Adrenal gland (tissue), 12 donors: ENCODE data around the gene FAM181A. TPM values are rescaled to one million over a fixed set of nuclear protein-coding genes. Genes with fewer than 3 reads are reported as not detected.
A peak's percentile ranks its signal among the peaks of the same experiment; 100 is the strongest.

Source experiments
- DNase-seq, 7 donors: peaks; one replicate each; pipeline ENCODE4 v3.0.0-alpha.2; 2019 to 2020
- H3K27ac ChIP-seq, 5 donors: fragments of 200-600 bp; sonication (generic) in 4 of 5; 1 replicate in 3 of 5; 2 replicates in 2 of 5; pipeline versions ENCODE4 v1.5.1 to v1.8.0; 2016 to 2020; ENCODE audit warnings: mild to moderate bottlenecking in 1 of 5
- H3K27me3 ChIP-seq: fragments of 200-600 bp; 2 replicates; pipeline ENCODE4 v1.8.0; 2021
- H3K36me3 ChIP-seq, 2 donors: fragments of 200-600 bp; replicated peaks in 1 of 2; 1 replicate in 1 of 2; 2 replicates in 1 of 2; pipeline versions ENCODE4 v1.5.1 to v1.8.0; 2018 to 2022
- H3K4me1 ChIP-seq, 2 donors: fragments of 200-600 bp; replicated peaks in 1 of 2; 1 replicate in 1 of 2; 2 replicates in 1 of 2; pipeline versions ENCODE4 v1.5.1 to v1.8.0; 2018 to 2021
- H3K4me3 ChIP-seq, 4 donors: fragments of 200-600 bp; sonication (generic) in 3 of 4; one replicate each; pipeline ENCODE4 v1.5.1; 2016 to 2018
- H3K9me3 ChIP-seq, 3 donors: fragments of 200-600 bp; sonication (generic) in 1 of 3; replicated peaks in 1 of 3; 1 replicate in 2 of 3; 2 replicates in 1 of 3; pipeline versions ENCODE4 v1.5.1 to v1.8.0; 2016 to 2021
- POLR2A ChIP-seq, 2 donors: fragments of 450-650 bp; IDR thresholded peaks; one replicate each; pipeline ENCODE4 v1.6.1; 2017; ENCODE audit warnings: antibody characterized with exemption in 2 of 2, mild to moderate bottlenecking in 2 of 2, moderate library complexity in 1 of 2
- WGBS, 4 donors: extraction: QIAGEN DNeasy Blood & Tissue Kit in 2 of 4; methylation state at CpG; one replicate each; pipeline versions ENCODE4 v1.1.5 to v1.1.7; 2013 to 2017; 5-methylcytosine and 5-hydroxymethylcytosine counted together
- intact Hi-C, 2 donors: fragments of 100-400 bp; cut with DNase I; formaldehyde crosslinking; loops; one replicate each; pipeline versions ENCODE4 v1.14.1 to v1.15.0; 2022 to 2023
- polyA plus RNA-seq, 3 donors: library from polyadenylated mRNA; stranded (reverse); fragments of 200-250 nt in 2 of 3; fragments of 350-450 nt in 1 of 3; fragmentation: Illumina TruSeq in 1 of 3; extraction: RNeasy Lipid Tissue Mini Kit (QIAGEN cat#74804) in 1 of 3; gene quantifications; one replicate each; pipeline ENCODE4 v1.2.3, GENCODE V29; 2013 to 2014
- total RNA-seq, 9 donors: library from RNA; depleted of rRNA in 4 of 9; stranded (reverse); fragments of >200 nt in 4 of 9; fragments of 120-200 nt in 1 of 9; fragmentation: NEBNext Ultra II Directional in 1 of 9; extraction: Animal tissue kit (Norgen Biotek cat#: 25700) in 1 of 9; gene quantifications; one replicate each; pipeline versions ENCODE4 v1.1.0 to v1.2.4, GENCODE V29; 2013 to 2023
- TF ChIP-seq, protein P1 (sequence below), 6 experiments: fragments of 450-650 bp in 4 of 6; fragments of 200-600 bp in 2 of 6; sonication (generic) in 1 of 6; IDR thresholded peaks; 1 replicate in 5 of 6; 2 replicates in 1 of 6; pipeline versions ENCODE4 v1.5.1 to v1.8.0; 2016 to 2021; ENCODE audit warnings: antibody characterized with exemption in 6 of 6, mild to moderate bottlenecking in 2 of 6, moderate library complexity in 1 of 6
- donor health status: healthy with polysubstance abuse.
- donor health status: Bipolar disorder and iron deficiency.
- donor health status: DM: yes; HTN: yes; CAD: no.
- donor health status: DM: no; HTN: no; CAD: no.
- donor health status: DM: no; HTN: no; CAD: no.
- donor health status: DM: yes; HTN: yes; CAD: no.

The FAM181A gene
- total and polyA plus RNA-seq, 12 donors: not detected

DNA sequence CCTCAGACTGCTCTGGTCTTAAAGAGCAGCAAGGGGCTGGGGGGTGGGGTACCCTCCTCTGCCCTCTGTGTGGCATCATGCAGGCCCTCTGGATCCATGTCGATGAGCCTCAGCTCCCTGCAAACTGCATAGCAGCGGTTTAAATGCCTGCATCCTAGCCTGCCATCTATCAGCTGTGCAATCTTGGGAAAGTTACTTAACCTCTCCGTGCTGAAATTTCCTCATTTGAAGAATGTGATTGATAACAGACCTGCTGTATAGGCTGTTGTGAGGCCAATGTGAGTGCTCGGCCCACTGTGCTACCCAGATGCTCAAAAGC, 3.8 kb downstream of the FAM181A start:
- H3K4me3 ChIP-seq: no peak overlapping the region
- WGBS, 4 donors: 64 to 83% (median 76%) methylated on average over 2 to 4 of the region's 4 CpGs
- H3K27ac ChIP-seq: no peak overlapping the region
- no peak for DNase-seq
- TF ChIP-seq POLR2A (IDR thresholded peaks at IDR 0.05): no peak
- TF ChIP-seq, protein P1, sequence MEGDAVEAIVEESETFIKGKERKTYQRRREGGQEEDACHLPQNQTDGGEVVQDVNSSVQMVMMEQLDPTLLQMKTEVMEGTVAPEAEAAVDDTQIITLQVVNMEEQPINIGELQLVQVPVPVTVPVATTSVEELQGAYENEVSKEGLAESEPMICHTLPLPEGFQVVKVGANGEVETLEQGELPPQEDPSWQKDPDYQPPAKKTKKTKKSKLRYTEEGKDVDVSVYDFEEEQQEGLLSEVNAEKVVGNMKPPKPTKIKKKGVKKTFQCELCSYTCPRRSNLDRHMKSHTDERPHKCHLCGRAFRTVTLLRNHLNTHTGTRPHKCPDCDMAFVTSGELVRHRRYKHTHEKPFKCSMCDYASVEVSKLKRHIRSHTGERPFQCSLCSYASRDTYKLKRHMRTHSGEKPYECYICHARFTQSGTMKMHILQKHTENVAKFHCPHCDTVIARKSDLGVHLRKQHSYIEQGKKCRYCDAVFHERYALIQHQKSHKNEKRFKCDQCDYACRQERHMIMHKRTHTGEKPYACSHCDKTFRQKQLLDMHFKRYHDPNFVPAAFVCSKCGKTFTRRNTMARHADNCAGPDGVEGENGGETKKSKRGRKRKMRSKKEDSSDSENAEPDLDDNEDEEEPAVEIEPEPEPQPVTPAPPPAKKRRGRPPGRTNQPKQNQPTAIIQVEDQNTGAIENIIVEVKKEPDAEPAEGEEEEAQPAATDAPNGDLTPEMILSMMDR (IDR thresholded peaks at IDR 0.05): no peak
- no peaks in the 10 kb centered on the region for H3K9me3 ChIP-seq
- H3K4me1 ChIP-seq: no peaks in the 10 kb centered on the region
- intact Hi-C loops: loop anchor here in 1 of 2 donors (10.0 kb wide), 1 partner anchor 254 kb away; no protein-coding TSS in a partner anchor
- H3K27me3 ChIP-seq: no peaks in the 10 kb centered on the region
- H3K36me3 ChIP-seq: no peaks in the 10 kb centered on the region

DNA sequence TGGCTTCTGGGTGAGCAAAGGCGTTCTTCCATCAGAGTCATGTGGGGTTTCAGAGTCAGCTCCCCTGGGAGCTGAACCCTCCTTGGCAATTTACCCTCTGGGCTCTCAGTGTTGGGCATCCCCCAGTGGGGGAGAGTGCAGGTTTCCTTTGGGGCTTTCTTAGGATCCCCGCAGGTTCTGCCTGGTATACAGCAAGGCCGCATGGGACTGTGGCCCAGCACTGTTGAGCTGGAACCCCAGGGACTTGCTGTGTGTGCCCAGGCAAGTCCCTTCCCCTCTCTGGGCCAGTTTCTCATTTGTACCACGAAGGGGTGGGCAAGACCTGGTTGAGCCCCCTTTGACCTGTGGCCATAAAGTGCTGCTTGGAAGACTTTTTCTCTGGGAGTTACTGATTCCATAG, 5.5 kb downstream of the FAM181A start:
- no peak for DNase-seq
- Histone ChIP-seq H3K9me3 (no peaks in the 10 kb centered on the region), H3K27ac (no peak overlapping the region), H3K36me3 (no peaks in the 10 kb centered on the region), H3K27me3 (peaks cover 4% of the 10 kb centered on the region), H3K4me3 (no peak overlapping the region), H3K4me1 (no peaks in the 10 kb centered on the region)
- intact Hi-C loops: loop anchor here in 1 of 2 donors (10.0 kb wide), 1 partner anchor 252 kb away; no protein-coding TSS in a partner anchor
- 86 to 92% (median 89%) methylated on average over 4 of the region's 4 CpGs for WGBS, 4 donors
- TF ChIP-seq POLR2A (IDR thresholded peaks at IDR 0.05): no peak

DNA sequence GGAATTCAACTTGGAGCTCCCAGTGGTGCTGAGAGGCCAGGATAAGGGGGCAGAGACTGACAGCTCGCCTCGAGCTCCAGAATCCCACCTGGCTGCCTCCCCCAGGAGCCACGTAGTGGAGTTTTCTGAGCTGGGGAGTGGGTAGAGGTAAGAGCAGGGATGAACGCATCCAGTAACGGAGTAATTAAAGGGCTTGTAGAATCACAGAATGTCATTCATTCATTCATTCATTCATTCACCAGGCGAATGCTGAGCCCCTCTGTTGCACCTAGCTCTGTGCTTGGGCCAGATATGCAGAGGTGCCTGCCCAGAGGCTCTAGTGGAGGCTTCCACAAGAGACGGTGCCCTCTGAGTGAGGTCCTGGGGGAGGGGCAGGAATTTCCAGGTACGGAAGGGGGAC, 8.1 kb downstream of the FAM181A start:
- 66 to 73% (median 68%) methylated on average over 8 of the region's 8 CpGs for WGBS, 4 donors
- H3K9me3 ChIP-seq: no peaks in the 10 kb centered on the region
- peaks cover 0 to 11% of the 10 kb centered on the region in 2 donors for H3K4me1 ChIP-seq
- no peaks in the 10 kb centered on the region for H3K36me3 ChIP-seq
- H3K27me3 ChIP-seq: peaks cover 17% of the 10 kb centered on the region
- TF ChIP-seq, protein P1 (IDR thresholded peaks at IDR 0.05): no peak
- TF ChIP-seq POLR2A (IDR thresholded peaks at IDR 0.05): no peak
- intact Hi-C loops: loop anchor here in 1 of 2 donors (10.0 kb wide), 1 partner anchor 250 kb away; no protein-coding TSS in a partner anchor
- DNase-seq: no peak
- H3K27ac ChIP-seq: no peak overlapping the region
- no peak overlapping the region for H3K4me3 ChIP-seq

DNA sequence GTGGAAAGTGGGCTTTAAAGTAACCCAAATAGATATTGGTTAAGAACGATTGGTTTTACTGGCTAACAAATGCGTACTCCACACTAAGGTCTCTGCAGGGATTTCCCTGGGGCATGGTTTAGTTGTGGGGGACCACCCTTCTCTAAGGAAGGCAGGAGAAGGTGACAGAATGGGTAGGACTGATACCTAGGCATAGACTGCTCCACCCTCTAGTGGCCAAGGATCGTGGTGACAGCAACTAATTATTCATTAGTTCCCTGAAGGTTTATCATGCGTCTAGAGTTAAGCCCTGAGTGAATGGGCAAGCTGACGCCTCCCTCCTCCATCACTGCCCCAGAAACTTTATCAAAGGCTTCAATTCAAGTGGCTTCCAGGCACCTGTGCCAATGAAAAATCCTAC, 9.1 kb downstream of the FAM181A start:
- H3K4me1 ChIP-seq: peaks cover 0 to 11% of the 10 kb centered on the region in 2 donors
- no peaks in the 10 kb centered on the region for H3K36me3 ChIP-seq
- WGBS, 4 donors: 32 to 43% (median 39%) methylated on average over 5 of the region's 5 CpGs
- no peak for DNase-seq
- no peak for TF ChIP-seq POLR2A (IDR thresholded peaks at IDR 0.05)
- TF ChIP-seq, protein P1 (IDR thresholded peaks at IDR 0.05): peak in 4 of 6 experiments; percentile 10 to 30 (median 21)
- intact Hi-C loops: loop anchor here in 1 of 2 donors (10.0 kb wide), 1 partner anchor 249 kb away; no protein-coding TSS in a partner anchor
- H3K27ac ChIP-seq: no peak overlapping the region
- H3K27me3 ChIP-seq: peaks cover 17% of the 10 kb centered on the region
- no peaks in the 10 kb centered on the region for H3K9me3 ChIP-seq
- no peak overlapping the region for H3K4me3 ChIP-seq

DNA sequence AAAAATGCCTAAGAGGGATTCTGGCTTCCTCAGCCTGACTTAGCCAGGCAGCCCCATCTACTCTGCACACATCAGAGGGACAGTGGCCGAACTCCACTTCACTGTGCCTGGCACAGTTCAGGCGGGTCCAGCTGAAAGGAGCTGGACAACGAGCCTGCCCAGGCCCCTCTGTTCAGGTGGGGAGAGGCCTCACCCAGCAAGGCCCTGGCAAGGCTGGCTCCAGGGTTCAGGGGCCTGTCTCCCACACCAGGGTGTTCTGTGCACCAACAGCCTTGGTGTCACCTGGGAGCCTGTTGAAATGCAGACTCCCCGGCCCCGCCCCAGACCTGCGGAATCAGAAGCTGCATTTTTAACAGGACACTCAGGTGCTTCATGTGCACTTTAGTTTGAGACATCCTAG, 9.8 kb downstream of the FAM181A start:
- Histone ChIP-seq H3K27ac (no peak overlapping the region), H3K36me3 (no peaks in the 10 kb centered on the region), H3K9me3 (no peaks in the 10 kb centered on the region), H3K4me3 (no peak overlapping the region), H3K27me3 (peaks cover 17% of the 10 kb centered on the region), H3K4me1 (peaks cover 0 to 11% of the 10 kb centered on the region in 2 donors)
- no peak for TF ChIP-seq POLR2A (IDR thresholded peaks at IDR 0.05)
- TF ChIP-seq, protein P1 (IDR thresholded peaks at IDR 0.05): no peak
- no peak for DNase-seq
- WGBS, 4 donors: 85 to 95% (median 94%) methylated on average over 3 to 6 of the region's 6 CpGs
- intact Hi-C loops: loop anchor here in 1 of 2 donors (10.0 kb wide), 1 partner anchor 248 kb away; no protein-coding TSS in a partner anchor
